PC-9 (cell line): ENCODE data around the gene DNM3.

ENCODE experiments used
- CTCF ChIP-seq: fragments of 200-600 bp; sonication (generic); conservative IDR thresholded peaks from 2 replicates; pipeline ENCODE4 v1.6.1; 2017; ENCODE audit warnings: mixed run types, antibody characterized with exemption, mild to moderate bottlenecking, moderate library complexity
- EZH2 ChIP-seq: fragments of 200-600 bp; sonication (generic); IDR thresholded peaks from 2 replicates; pipeline ENCODE4 v1.8.0; 2017; ENCODE audit warnings: antibody characterized with exemption, low read depth

GRCh38 chr1:171896936-171897703 lies 55.8 kb downstream of the DNM3 start:
- TF ChIP-seq CTCF (no peak), EZH2 (no peak)
